ENCODE measurements around the gene NFE2.
"Not testable (repeated sequence)": the region's sequence is repeated elsewhere in the genome, so short reads cannot be mapped to it uniquely, and the experiment has no call there.

NFE2 gene

DNA sequence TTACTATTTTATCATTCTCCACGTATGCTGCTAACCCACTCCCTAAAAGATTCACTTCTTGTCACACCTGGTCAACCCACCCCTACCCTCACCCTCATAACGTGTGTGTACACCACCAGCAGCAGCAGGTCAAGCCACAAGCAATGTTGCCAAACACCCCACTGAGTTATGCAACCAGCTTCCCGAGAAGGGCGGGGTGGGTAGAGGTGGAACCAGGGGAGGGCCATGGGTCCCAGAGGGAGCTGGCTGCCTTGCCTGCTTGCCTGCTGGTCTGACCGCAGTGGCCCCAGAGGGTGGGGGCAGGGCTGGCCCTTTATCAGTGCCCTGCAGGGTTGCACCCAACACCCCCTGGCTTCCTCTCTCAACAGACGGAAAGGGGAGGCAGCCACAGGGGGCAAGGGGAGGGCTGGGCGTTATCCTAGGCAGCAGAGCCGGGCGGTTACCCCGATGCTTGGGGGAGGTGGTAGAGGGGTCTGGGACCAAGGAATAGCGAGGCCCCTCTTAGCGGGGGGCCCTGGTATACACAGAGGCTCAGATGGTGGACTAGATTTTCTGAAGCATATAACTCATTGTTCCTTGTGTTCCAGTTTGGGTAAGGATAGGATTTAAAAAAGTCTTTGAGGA lies 3.5 kb upstream of the NFE2 start:
- DNase-seq, result no peak

GRCh38 chr12:54303640-54304039 lies 2.8 kb upstream of the NFE2 start:
- no peak for DNase-seq

DNA sequence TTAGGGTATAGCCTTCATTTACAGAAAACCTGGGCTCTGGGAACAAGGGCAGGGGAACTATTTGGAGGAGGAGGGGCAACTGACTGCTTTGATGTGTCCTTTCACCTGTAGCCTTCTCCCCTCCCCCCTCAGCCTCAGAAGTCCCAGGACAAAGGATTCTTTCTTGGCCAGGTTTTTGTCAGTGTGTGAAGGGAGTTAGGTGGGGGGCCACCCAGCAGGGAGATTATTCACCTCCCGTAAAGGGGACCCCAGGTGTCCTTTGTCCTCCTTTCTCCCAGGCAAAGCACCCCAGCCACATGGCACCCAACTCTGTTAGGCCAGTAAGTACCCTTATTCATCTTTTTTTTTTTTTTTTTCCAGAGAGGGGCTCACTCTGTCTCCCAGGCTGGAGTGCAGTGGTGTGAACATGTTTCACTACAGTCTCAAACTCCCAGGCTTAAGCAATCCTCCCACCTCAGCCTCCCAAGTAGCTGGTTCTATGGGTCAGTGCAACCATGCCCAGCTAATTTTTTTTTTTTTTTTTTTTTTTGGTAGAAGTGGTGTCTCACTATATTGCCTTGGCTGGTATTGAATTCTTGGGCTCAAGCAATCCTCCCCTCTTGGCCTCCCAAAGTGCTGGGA lies 723 bp upstream of the NFE2 start:
- no peak for DNase-seq

DNA sequence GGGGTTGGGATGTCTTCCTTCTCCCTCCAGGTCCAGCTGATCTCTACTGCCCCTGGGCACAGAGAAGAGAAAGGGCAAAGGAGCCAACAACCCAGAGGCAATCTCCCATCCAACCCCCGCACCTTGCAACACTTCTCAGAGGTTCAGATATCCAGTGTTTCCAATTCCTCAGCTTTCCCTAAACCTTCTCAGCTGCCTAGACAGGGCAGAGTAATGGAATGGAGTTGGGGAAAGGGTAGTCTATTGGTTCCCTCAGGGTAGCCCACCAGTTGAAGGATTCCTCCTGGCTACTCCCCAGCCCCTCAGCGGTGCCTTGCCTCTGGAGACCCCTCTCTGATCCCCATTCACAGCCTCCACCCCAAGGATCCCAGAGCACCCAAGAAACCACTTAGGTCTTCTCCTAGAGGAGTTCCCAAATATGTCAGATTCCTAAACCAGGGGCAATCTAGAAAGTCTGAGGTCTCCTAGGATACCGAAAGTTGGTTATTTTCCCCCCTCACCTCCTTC lies 537 bp downstream of the NFE2 start:
- DNase-seq, result no peak

GRCh38 chr12:54299515-54300224 lies 1.1 kb downstream of the NFE2 start:
- DNase-seq, result no peak

DNA sequence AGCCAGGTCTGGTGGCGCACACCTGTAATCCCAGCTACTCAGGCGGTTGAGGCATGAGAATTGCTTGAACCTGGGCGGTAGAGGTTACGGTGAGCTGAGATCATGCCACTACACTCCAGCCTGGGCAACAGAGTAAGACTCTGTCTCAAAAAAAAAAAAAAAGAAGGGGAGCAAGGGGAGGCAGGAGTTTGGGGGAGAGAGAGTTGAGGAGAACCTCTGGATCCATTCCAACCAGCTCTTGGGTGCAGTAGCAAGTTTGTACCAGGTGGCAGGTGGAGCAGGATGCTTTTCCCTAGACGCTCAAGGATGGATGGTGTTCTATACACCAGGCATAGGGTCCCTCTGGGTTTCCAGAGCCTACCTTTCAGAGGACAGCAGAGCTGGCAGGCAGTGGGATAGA lies 1.9 kb downstream of the NFE2 start:
- no peak for DNase-seq

GRCh38 chr12:54296393-54297099 lies 4.3 kb downstream of the NFE2 start:
- DNase-seq, result no peak

DNA sequence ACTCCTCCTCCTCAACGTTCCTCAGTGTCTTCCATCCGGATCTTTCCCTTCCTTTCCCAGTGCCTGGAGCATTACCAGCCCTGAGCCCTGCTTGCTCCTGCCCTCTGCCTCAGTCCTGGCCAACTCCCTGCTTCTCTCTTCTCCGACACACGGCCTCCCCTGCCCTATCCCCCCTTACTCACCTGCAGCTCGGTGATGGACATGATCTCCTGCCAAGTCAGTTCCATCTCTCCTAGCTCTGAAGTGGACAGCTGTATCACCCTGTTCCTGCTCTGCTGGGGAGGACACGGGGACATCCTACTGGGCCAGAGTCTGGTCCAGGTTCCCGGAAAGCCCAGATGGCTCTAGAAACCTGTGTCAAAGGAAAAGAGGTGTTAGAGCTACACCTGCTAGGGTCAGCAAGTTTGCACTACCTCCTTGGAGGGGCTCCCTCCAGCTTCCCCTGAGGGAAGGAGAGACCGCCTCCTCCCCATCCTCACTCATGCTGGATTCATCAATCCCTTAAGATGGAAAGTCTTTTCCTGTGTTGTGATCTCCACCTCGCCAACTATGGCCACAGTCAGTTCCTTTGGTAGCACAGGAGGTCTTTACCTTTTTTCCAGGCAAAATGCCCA lies 5.8 kb downstream of the NFE2 start:
- no peak for DNase-seq

GRCh38 chr12:54294152-54294952 lies 6.5 kb downstream of the NFE2 start:
- no peak for DNase-seq

DNA sequence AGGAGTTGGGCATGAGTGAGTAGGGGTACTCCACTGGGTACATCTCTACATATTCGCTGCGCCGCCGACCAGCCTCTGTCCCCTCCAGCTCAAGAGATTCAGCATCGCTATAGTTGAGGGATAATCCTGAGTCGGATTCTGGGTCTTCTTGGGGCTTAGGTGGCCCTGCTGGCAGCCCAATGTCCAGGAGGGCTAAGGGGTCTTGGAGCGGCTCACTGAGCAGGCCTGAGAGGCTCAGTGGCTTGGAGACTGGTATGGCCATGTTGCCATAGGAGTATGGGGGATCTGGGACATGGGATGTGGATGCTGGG lies 7.9 kb downstream of the NFE2 start:
- DNase-seq, result no peak

GRCh38 chr12:54292083-54292930 lies 8.5 kb downstream of the NFE2 start:
- no peak for DNase-seq

DNA sequence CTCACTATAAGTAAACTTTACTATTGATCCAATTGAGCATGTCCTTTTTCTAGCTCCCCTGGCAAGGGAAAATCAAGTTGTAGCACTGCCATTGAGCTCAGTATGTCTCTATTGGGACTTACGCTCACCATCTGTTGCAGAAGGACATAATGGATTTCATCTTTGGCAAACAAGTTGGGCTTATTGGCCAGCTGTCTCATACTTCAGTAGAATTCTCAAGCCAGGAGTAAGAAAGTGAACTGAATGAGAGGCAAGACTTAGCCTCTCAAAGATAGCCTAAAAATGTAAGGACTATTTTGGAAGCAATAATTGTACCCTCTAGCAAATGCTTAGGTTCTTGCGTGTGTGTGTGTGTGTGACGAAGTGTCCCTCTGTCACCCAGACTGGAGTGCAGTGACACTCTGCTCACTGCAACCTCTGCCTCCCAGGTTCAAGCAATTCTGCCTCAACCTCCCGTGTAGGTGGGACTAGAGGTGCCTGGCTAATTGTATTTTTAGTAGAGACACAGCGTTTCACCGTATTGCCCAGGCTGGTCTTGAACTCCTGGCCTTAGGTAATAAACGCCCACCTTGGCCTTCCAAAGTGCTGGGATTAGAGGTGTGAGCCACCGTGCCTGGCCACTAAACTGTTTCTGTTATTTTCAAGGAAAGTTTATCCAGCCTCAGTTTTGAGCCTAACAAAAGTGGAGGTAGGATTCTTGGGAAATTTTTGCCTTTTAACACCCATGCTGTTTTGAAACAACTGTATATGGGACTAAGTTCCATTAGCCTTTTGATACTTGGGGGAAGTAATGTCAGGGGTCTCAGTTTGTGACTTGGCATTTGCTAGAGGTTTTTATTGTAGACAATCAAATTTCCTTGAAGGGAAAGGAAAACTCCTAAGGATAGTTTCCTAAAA lies 13.3 kb downstream of the NFE2 start:
- DNase-seq, result no peak

DNA sequence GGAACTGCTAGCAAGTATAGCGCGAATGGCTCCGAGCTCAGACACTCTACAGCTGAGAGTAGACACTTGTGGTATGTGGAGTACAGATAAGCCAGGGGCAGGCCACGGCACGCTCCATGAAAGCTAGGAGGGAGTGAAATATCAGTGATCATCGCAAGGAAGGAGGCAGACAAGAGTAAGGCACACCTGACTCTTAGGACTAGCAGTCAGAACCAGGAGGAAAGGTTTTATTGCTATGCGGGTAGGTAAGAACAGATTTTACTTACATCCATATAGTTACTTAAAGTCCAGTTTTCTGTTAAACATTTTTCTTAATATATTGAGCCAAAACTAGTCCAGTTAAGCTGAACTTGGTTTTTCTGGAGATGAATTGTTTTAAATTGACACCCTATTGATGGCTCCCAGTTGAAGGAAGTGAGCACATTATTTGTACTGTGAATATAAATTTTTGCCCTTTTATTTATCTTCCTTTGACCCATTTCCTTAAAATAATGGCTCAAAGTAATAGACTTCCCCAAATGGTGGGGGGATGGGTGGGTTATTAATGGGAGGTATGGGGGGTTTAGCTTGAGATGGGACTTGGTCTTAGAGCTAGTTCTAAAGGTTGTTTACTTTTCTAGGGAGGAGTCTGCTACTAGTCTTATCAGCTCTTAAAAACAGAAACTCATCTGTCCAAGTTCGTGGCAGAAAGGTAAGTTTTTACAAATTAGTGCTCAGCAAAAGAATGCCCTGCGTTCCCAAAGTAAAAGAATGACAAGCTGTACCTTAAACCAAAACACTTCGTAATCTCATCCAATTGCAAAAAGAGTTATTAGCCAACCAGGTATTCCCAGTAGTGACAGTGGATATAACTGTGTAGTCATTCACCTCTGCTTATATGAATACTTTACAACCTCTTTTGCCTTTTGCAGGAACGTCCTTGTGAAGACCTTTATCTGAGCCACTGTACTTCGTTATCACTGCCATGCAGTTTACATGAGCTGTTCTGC lies 14.5 kb downstream of the NFE2 start:
- DNase-seq, result no peak

DNA sequence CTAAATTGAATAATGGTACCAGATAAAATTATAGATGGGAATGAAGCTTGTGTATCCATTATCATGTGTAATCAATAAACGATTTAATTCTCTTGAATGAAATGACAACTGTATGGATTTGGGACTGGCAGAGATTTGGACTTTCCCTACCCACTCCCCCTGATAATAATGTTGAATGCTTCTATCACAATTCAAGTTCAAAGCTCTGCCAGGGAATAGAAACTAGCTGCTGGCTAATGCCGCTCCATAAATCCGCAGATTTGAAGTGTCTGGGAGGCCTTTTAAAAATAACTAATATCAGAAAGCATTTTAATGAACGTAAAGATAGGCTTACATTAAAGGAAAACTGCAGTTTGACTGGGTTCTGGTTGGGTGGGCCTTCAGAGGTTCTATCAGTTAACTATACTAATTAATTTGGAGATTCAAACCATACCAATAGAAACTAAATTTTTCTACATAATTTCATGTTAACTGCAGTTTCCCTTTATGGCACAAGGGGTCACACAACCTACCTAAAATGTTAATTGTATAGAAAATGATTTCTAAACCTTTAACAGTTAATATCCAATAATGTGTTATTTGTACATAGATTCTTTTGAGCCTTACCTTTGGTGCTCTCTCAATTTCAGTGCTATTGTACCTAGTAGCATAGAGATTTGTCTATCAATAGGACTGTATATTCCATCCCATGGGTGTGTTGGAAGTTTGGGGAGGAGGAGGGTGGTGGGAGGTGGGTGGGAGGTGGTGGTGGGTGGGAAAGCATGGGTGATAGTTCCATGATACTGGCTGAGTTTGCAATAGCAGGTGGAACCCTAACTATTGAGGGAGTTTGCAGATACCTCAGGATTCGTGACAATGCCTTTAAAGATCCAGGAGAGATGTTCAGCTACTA lies 15.4 kb downstream of the NFE2 start:
- no peak for DNase-seq

- DNase-seq, result not testable (repeated sequence)
These were observed 16.6 kb downstream of the NFE2 start for GRCh38 chr12:54284070-54284780.

DNA sequence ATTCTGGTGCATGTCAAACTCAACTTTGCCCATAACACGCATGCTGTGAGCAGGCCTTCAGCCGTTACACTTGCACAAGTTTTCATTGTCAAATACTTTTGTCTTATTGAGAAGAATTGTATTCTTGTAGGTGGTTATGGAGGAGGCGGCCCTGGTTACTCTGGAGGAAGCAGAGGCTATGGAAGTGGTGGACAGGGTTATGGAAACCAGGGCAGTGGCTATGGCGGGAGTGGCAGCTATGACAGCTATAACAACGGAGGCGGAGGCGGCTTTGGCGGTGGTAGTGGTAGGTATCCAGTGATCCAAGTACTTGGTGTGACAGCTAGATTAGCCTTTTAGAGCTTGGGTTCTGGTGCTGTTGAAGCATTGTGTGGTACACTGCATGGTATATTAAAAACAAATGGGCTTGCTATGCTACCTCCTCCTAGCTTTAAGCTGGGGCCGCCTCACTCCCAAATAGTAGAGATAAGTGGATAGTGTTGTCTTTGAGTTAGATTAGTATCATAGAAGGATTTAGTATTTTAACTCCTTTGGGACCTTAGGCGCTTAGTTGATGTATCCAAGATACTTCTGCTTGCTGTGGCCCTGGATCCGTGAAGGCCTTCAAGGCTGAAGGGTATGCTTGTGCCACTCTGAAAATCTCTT lies 17.7 kb downstream of the NFE2 start:
- DNase-seq, result no peak

- not testable (repeated sequence) for DNase-seq
These were observed 19.1 kb downstream of the NFE2 start for GRCh38 chr12:54281694-54282093.

Data from NCI-H1417 treated with DMSO at 0.1 percent for 48 hours (cell line).